Activated gamma-delta T cell treated with anti-CD3 and anti-CD28 coated beads, Interleukin-2, amount 50 U/mL, for 16 hours (primary cell): ENCODE data around the gene ZBTB7B.
"Not testable (repeated sequence)": the region's sequence is repeated elsewhere in the genome, so short reads cannot be mapped to it uniquely, and the experiment has no call there.

Experiments
- DNase-seq: peaks from one replicate; pipeline ENCODE4 v3.0.0-alpha.2; 2020; ENCODE audit warnings: low read depth

ZBTB7B gene

GRCh38 chr1:154988058-154988954 lies 14.3 kb upstream of the ZBTB7B start:
- DNase-seq, result no peak

- DNase-seq, result no peak
Observed at GRCh38 chr1:154989195-154989860, 13.3 kb upstream of the ZBTB7B start.

- no peak for DNase-seq
Observed at GRCh38 chr1:154990276-154990675, 12.3 kb upstream of the ZBTB7B start.

GRCh38 chr1:154992721-154993571 lies 9.7 kb upstream of the ZBTB7B start:
- no peak for DNase-seq

- DNase-seq, result no peak
Observed at GRCh38 chr1:154993572-154994268, 8.9 kb upstream of the ZBTB7B start, which contains the start of gene LENEP. LENEP (plus strand) TSS chr1:154993586; CDS start chr1:154993608, 22 bp downstream.

- no peak for DNase-seq
Observed at GRCh38 chr1:154994269-154994587, 8.4 kb upstream of the ZBTB7B start.

GRCh38 chr1:154994591-154994990 lies 8.0 kb upstream of the ZBTB7B start:
- DNase-seq, result no peak

- DNase-seq, result not testable (repeated sequence)
Observed at GRCh38 chr1:154995301-154995983, 7.2 kb upstream of the ZBTB7B start.

GRCh38 chr1:154996966-154997701 lies 5.5 kb upstream of the ZBTB7B start:
- DNase-seq, result no peak

GRCh38 chr1:154998201-154998780 lies 4.3 kb upstream of the ZBTB7B start:
- DNase-seq, result no peak

- DNase-seq, result peak; percentile 39
Observed at GRCh38 chr1:154998818-154999570, 3.6 kb upstream of the ZBTB7B start.

- no peak for DNase-seq
Observed at GRCh38 chr1:154999571-155000410, 2.8 kb upstream of the ZBTB7B start.

GRCh38 chr1:155000411-155000725 lies 2.2 kb upstream of the ZBTB7B start:
- no peak for DNase-seq

- DNase-seq, result peak; percentile 66
Observed at GRCh38 chr1:155000726-155001424, 1.7 kb upstream of the ZBTB7B start.

- no peak for DNase-seq
Observed at GRCh38 chr1:155001425-155001674, 1.3 kb upstream of the ZBTB7B start.

GRCh38 chr1:155001675-155002463 lies 733 bp upstream of the ZBTB7B start:
- DNase-seq, result peak; percentile 97

- no peak for DNase-seq
Observed at GRCh38 chr1:155003227-155003765, 694 bp downstream of the ZBTB7B start.
